LNCAP (cell line): ENCODE measurements around the gene TRAK1.
A peak's percentile ranks its signal among the peaks of the same experiment; 100 is the strongest.

Experiments used
- CTCF ChIP-seq: fragments of 450-650 bp; IDR thresholded peaks from 2 replicates; pipeline ENCODE4 v1.5.1; 2017; ENCODE audit warnings: mild to moderate bottlenecking

TRAK1 gene

GRCh38 chr3:42184651-42185443, 93.7 kb downstream of the TRAK1 start:
- no peak for TF ChIP-seq CTCF

- TF ChIP-seq CTCF: no peak
Observed at GRCh38 chr3:42187936-42188335, 96.8 kb downstream of the TRAK1 start.

GRCh38 chr3:42188376-42188775, 97.2 kb downstream of the TRAK1 start:
- no peak for TF ChIP-seq CTCF

- TF ChIP-seq CTCF: no peak
Observed at GRCh38 chr3:42189001-42189460, 97.9 kb downstream of the TRAK1 start.

- TF ChIP-seq CTCF: no peak
Observed at GRCh38 chr3:42189736-42190135, 98.6 kb downstream of the TRAK1 start.

- TF ChIP-seq CTCF: peak; percentile 90
Observed at GRCh38 chr3:42190701-42191442, 99.7 kb downstream of the TRAK1 start.

- peak; percentile 52; the same call in 1 of the 2 replicates for TF ChIP-seq CTCF
Observed at GRCh38 chr3:42191443-42191747, 100.2 kb downstream of the TRAK1 start.
